GM18519 (cell line): ENCODE data around the gene CDH23.

Source experiments
- ATAC-seq: cut with Tn5 transposase; IDR thresholded peaks from one replicate; pipeline ENCODE4 v1.9.1; 2021; ENCODE audit warnings: mild to moderate bottlenecking, moderate library complexity; ENCODE audit not compliant: unreplicated experiment, low FRiP score

The CDH23 gene

GRCh38 chr10:71509444-71509843, 112.7 kb downstream of the CDH23 start:
- ATAC-seq = no peak

DNA sequence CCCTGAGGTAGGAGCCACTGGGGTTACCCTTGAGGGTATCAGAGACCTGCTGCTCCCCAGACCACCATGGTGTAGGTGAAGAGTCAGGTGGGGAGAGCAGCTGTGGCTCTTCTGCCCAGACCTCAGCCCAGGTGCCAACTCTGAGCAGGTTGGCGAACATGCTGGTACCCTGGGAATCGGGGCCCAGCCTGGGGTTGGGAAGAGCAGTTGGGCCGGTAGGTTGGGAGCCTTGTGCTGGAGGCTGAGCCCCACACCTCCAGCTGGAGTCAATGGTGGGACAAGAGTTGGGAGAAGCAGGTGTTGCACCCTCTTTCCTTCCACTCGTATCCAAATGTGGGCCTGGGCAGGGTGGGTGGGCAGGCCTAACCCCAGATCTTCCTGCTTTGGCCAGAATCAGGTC, 114.5 kb downstream of the CDH23 start:
- no peak for ATAC-seq

DNA sequence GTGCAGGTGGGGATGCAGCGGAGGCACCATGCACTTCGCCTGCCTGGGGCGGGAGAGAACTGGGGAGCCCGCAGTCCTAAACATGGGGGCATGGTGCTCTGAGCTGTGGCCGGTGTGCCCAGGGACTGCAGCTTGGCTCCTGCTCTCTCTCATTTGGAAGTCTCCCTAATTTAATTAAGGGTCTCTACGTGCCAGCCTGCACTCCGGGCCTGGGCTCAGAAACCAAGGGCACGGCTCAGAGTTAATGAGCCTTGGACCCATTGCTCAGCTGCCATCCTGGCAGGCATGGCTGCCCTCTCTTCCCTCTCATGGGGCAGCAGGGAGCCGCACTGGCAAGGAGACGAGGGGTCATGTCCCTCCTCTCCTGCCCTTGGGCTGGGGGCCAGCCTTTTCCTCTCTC, 115.6 kb downstream of the CDH23 start:
- ATAC-seq = no peak

GRCh38 chr10:71512761-71513539, 116.2 kb downstream of the CDH23 start:
- no peak for ATAC-seq

GRCh38 chr10:71513540-71513853, 116.8 kb downstream of the CDH23 start:
- no peak for ATAC-seq

DNA sequence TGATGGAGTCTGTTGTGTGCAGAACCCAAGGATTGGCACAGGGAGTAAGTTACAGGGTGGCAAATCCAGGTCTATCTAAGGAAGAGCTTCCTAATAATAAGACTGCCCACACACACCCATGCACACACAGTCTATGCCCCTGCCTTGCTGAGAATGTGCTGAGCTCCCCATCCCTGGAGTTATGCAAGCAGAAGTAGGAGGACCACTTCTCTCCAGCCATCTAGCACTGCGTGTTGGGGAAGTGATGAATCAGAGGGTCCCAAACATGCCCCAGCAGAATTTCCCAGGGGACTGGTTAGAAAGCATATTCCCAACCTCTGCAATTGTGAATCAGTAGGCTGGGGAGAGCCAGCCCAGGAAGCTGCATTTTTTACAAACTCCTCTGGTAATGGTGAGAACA, 117.2 kb downstream of the CDH23 start:
- ATAC-seq = no peak

GRCh38 chr10:71515531-71516172, 118.9 kb downstream of the CDH23 start:
- ATAC-seq = no peak

DNA sequence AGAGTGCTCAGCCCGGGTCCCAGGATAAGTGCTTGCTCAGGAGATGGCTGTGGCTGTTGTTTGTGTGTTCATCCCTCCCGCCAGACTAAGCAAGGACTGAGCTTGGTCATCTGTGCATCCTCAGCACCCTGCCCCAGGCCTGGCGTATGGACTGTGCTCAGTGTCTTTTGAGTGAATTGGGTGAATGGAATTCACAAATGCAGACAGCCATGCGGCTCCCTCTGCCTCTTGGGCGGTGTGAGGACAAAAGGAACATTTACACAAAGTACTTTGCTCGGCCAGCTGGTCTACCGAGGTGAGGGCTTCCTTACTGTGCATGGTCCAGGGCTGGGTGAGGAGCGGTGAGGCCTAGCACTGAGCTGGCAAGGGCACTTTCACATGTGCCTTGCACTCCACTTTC, 120.2 kb downstream of the CDH23 start:
- no peak for ATAC-seq

- no peak for ATAC-seq
Measured at GRCh38 chr10:71517298-71518169, 120.8 kb downstream of the CDH23 start.

GRCh38 chr10:71520042-71520441, 123.3 kb downstream of the CDH23 start:
- no peak for ATAC-seq

DNA sequence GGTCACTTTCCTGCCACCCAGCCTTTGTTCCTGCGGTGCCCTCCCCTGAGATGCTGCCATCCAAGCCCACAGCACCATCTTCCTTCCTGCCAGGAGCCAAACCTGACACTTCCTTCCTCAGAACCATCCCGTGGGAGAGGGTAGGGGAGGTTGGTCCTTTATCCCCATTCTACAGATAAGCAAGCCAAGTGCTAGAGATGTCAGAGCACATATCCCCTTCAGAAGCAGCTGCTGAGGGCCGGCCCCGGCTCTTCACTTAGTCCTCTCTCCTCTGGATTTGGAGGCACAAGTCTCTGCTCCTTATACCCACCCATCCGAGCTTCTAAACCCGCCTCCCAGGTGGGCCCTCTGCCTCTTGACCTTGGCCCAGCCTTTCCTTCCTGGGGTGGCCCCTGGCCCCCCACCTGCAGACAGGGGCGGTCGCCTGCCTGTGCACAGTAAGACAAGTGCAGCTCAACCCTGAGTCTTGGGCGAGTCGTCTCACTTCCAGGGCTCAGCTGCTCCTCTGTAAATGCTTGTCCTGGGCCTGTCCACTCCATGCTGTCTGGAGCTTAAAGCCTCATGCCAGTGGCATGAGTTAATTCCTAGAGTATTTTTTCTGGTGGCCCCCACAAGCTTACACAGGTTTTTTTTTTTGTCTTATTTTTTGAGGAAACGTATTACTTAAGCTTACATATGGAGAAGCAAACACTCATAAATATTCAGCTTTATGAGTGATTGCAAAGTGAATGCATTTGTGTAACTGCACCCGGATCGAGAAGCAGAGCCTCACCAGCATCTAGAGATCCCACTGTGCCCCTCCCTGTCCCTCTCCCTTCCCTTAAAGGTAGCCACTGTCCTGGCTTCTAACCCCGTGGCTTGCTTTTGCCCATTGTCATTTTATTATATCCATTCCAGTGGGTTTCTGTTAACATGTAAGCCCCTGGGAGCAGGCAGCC, 125.1 kb downstream of the CDH23 start:
- no peak for ATAC-seq

- ATAC-seq = no peak
Measured at GRCh38 chr10:71522442-71523144, 125.9 kb downstream of the CDH23 start.

GRCh38 chr10:71523756-71524155, 127.0 kb downstream of the CDH23 start:
- ATAC-seq = no peak

DNA sequence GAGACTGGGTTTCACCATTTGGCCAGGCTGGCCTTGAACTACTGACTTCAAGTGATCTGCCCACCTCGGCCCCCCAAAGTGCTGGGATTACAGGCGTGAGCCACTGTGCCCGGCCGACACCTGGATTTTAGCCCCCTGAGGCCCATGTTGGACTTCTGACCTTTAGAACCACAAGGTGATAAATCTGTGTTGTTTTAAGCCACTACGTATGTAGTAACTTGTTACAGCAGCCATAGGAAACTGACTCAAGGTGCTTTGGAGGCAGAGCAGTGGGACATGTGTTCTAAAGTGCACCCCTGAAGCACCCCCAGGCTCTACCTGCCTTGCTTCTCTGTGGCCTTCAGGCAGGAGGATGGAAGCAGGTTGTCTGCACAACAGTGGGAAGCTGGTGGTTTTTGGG, 128.4 kb downstream of the CDH23 start:
- ATAC-seq = no peak

DNA sequence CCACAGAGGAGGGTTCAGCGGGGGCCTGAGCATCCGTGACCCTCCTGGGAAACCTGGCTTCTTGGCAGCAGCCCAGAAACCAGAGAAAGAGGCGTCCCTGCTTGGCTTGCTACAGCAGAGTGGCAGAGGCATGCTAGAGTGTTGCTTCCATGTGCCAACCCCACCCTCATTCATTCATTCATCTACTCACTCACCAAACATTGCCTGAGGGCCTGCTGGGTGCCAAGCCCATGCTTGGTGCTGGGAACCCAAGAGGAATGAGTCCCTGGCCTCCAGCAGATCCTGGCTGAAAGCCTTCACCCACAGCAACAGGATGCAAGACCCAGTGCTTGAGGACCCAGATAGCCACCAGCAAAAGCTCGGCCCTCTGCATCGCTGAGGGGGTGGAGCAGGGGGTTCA, 129.0 kb downstream of the CDH23 start:
- ATAC-seq = no peak

- ATAC-seq = no peak
Measured at GRCh38 chr10:71526653-71527052, 129.9 kb downstream of the CDH23 start.

GRCh38 chr10:71527135-71527534, 130.4 kb downstream of the CDH23 start:
- no peak for ATAC-seq

- ATAC-seq = no peak
Measured at GRCh38 chr10:71528371-71529206, 131.9 kb downstream of the CDH23 start.
